HG03060 (cell line): ENCODE measurements around the gene SLAMF9.

Experiments used
- ATAC-seq: cut with Tn5 transposase; IDR thresholded peaks from one replicate; pipeline ENCODE4 v1.9.1; 2021; ENCODE audit warnings: low read depth, moderate number of reproducible peaks; ENCODE audit not compliant: unreplicated experiment

The SLAMF9 gene

GRCh38 chr1:159977364-159978106 lies 23.5 kb upstream of the SLAMF9 start:
- no peak for ATAC-seq

- ATAC-seq: no peak
Measured at GRCh38 chr1:159974350-159974965, 20.4 kb upstream of the SLAMF9 start.

DNA sequence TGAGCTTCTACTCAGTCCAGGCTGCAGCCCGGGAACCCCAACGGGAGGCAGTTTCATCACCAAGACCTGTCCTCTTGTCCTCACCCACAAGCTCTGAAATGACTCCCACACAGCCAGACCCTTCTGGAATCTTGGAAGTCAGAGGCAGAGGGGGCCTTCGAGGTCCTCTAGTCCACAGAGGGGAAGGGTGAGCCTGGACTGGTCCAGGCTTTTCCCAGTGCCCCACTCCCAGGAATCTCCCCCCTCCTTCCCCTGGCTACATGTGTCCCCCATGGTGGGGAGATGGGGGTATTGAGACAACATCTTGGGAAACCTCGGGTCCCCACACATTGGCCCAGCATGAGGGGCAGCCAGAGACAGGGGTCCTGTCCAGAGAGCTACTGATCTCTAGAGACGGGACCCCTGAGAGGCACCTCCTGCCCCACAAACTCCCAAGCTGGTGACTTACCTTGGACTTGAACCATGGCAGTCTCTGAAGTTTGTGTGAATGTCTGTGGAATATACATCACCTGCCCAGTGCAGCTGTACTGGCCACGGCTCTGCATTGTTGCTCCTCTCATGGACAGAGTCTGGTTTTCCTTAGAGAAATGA lies 19.4 kb upstream of the SLAMF9 start:
- ATAC-seq: no peak

DNA sequence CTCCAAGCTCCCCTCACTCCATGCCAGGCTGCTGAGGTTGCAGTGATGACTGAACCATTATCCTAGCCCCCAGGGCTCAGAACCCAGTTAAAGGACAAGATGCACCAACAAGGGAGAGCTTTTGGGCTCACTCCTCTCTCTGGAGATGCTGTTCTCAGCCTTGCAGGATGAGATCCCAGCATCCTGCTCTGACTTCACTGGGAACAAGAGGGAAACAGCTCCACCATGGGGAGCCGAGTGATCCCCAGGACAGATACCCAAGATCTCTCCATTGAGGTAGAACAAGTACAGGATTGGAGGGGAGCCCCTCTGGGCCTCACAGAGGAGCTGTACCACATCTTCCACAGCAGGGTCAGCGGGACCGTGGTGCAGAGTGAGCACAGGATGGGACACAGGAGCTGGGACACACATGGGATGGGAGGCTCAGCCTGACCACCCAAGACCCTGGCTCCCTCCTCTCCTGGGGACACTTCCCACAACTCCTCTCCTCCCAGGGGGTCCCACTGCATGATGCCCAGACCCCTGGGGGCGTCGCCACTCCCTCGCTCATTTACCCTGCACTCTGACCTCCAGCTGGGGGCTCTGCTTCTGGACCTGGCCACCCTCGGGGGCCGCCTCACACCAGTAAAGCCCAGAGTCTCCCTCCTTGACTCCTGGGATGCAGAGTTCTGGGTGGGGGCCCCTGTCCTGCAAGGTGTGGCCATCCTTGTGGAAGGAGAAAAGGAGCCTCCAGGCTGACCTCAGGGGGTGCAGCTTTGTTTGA lies 18.6 kb upstream of the SLAMF9 start:
- no peak for ATAC-seq

GRCh38 chr1:159970932-159971342 lies 16.9 kb upstream of the SLAMF9 start:
- no peak for ATAC-seq

- ATAC-seq: no peak
Measured at GRCh38 chr1:159968901-159969300, 14.9 kb upstream of the SLAMF9 start.

DNA sequence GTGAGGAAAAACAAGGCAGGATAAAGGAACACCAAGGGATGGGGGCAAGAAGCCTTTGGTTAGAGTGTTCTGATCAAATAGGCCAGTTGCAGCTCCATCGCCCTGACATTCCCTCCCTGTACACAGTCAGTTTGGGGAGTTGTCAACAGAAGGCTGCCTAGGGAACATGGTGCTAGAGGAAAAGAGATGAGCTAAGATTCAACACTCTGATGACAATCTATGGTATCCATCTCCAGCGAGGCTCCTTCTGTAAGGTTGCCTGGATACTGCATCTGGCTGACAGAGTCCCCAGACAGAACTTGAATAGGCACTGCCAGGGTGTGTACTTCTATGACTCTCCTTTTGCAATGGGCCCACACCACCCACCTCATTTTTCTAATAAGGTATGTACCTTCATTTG lies 11.2 kb upstream of the SLAMF9 start:
- ATAC-seq: no peak

- no peak for ATAC-seq
Measured at GRCh38 chr1:159964144-159964543, 10.1 kb upstream of the SLAMF9 start.

DNA sequence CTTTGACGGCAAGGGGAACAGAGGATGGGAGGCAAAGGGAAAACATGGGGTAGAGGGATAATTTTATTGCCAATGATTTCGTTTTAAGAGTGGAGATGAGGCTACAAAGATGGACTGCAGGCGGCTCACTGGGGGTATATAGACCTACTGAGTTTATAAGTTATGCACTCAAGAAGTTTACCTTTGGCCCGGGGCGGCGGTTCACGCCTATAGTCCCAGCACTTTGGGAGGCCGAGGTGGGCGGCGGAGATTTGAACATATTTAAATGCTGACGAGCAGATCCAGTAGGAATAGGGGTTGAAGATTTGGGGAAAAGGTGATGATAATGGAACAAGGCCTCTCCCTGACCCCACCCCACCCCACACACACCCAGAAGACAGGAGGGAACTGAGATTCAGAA lies 8.1 kb upstream of the SLAMF9 start:
- ATAC-seq: no peak

DNA sequence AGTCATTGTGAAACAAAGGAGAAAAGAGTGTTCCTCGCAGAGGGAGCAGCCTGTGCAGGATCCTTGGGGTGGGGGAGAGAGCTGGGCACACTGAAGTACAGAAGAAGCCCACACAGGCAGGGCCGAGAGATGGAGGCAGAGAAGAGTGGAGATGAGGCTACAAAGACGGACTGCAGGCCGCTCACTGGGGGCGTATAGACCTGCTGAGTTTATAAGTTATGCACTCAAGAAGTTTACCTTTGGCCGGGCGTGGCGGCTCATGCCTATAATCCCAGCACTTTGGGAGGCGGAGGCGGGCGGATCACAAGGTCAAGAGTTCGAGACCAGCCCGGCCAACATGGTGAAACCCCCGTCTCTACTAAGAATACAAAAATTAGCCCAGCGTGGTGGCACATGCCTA lies 7.6 kb upstream of the SLAMF9 start:
- no peak for ATAC-seq

GRCh38 chr1:159960721-159961381 lies 6.8 kb upstream of the SLAMF9 start:
- no peak for ATAC-seq

DNA sequence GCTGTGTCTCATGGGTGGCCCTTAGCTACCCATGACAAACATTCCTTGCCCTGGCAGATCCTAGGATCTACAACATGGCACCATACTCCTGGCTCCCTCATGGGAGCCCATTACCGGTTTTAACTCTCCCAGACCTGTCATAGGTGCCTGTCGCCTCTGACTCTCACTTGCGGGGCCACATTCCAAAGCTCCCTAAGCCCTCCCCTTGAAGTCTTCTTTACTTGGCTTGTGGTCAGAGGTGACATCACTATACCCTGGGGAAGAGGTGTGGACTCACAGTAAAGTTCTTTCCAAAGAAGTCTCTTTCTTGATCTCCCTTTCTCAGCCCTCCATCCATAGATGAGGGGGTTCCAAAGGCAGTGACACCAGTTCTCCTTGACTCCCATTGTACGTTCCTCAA lies 5.4 kb upstream of the SLAMF9 start:
- ATAC-seq: no peak

DNA sequence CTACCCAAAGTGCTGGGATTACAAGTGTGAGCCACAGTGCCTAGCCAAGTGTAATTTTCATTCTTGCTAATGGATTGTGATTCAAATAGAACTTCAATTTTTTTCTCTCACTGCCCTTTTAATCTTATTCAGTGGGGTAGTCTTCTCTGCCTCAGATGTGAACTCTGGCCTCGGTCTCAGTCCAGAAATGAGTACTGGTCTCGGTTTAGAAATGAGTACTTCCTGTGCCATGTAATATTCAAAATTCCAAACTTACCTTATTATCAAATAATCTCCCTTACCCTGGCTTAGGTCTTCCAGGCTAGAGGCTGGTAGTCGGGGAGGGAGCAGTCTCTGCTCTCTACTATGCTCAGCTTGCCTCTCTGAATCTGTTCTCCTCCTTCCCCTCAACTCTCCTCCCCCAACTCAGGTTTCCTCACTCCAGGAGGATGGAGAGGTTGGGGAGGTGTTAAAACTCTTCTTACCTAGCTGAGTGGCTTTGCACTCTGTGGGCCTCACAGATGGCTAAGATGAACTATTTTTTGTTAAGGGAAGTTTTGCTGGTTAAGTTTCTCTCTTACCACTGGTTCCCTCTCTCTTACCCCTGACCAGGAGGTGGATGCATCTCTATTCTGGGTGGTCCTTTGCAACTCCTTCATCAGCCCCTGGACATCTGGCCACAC lies 4.8 kb upstream of the SLAMF9 start:
- ATAC-seq: no peak

GRCh38 chr1:159957824-159958268 lies 3.8 kb upstream of the SLAMF9 start:
- no peak for ATAC-seq

DNA sequence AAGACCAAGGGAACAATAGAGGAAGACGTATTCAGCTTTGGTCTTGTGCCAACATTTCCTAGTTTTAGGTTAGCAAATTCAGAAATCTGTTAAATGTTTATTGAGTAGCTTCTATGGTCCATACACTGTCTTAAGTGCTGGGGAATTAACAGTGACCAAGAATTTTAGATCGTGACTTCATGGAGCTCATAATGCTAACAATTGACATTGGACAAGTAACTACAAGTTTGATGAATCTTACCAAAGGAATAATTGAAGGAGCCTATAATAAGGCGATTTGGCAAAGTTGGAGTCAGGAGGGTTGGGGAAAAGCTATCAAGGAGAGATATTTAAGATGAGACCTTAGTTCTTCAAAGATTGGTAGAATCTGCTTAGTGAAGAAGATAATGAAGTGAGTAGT lies 1.4 kb upstream of the SLAMF9 start:
- ATAC-seq: no peak

DNA sequence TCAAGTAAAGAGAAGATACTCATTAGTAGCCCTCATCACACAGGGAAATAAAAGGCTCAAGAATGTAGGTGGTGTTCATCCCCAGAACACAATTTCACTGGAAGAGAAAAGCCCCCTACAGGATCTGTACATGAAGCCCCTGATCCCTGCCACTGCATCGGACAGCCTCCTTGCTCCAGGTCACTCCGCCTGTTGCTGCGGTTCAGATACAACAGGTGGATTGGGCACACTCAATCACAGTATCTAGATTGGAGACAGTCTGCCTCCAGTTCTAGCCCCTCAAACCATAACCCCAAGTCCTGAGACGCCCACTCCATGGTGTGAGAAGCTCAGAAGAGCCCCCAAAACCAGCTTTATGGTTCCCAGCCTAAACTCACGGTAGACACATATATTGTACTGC lies 1.1 kb downstream of the SLAMF9 start:
- ATAC-seq: no peak

DNA sequence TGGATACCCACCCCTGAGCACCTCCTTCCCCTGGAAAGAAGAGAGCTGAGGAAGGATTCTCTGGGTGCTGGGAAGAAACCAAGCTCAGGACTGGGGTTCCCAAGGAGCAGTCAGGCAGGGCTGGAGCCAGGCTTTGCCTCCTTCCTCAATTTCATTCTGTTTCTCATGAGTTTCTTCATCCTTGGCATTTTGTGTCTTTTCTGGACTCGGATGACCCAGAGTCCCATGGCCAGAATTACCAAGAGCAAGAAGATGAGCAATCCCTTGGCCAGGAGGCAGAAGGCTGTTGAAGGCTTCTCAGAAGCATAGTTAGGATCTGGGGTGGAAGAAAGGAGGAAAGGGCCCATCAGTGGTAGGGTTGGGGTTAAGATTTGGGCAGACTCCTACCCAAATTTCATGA lies 2.5 kb downstream of the SLAMF9 start:
- no peak for ATAC-seq

DNA sequence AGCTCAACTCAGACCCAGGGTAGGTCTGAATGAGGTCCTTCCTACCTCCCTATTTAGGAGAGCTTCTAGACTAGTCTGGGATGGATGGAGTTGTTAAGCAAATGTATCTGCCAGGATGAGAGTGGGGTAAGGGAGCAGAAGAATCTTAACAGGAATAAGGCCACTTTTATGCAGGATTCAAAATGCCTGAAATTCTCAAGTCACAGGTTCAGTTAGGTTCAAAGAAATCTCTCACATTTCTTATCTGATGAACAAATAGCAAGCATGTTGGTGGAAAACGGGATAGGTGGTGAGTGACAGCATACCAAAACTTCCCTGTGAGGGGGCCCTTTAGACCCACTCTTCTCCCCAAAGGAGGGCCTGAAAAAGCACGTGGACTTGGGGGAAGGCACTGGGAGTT lies 3.0 kb downstream of the SLAMF9 start:
- ATAC-seq: no peak

DNA sequence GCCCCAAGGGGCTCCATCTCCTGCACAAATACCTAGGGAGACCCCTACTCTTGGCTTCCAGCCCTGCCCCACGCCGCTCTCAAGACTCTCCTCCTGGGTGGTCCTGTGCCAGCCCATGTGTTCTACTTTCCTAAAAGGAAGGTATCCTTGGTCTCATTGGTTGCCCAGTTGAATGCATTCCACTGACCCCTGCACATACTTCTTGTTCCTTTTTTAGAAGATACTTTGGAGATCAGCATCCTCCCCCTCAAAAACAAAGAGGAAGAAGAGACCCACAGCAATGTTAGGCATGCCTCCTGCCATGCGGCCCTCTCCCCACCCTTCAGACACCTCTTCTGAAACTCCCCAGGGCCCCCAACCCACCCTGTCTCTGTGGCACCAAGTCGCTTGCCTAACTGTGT lies 4.1 kb downstream of the SLAMF9 start:
- no peak for ATAC-seq

DNA sequence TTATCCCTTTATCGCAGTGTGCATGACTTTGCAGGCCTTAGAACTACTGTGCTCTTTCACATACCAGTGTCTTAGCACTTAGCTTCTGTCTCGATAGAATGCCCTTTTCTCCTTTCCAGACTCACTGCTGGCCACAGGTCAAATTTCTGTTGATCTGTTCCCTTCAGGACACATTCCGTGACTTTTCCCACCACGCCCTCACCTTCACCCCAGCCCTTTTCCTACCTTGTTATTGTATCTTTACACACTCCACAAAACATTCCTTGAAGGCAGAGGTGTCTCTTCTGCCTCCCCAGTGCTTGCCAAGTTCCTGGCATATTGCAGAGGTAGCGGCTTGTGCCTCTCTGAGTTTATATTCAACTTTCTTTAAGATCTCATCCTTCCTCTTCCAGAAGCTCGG lies 4.9 kb downstream of the SLAMF9 start:
- ATAC-seq: no peak
